H1 (cell line): ENCODE data around the gene ARSB. TPM values are rescaled to one million over a fixed set of nuclear protein-coding genes. Genes with fewer than 3 reads are reported as not detected.

Experiments used
- CTCF ChIA-PET: fragments of 300-600 bp; sonication (Branson Sonifier 250); formaldehyde crosslinking; loops from one replicate; lab custom pipeline; 2021; ENCODE audit not compliant: partially characterized antibody; lab: Charles Lee
- POLR2A ChIA-PET: fragments of 300-600 bp; sonication (Branson Sonifier 250); formaldehyde crosslinking; loops from one replicate; lab custom pipeline; 2021; ENCODE audit warnings: inconsistent platforms; ENCODE audit not compliant: partially characterized antibody; lab: Charles Lee
- DNase-seq, 2 experiments: peaks; one replicate each; pipeline versions ENCODE4 v3.0.0 to v3.0.0-alpha.2; 2010 to 2022; ENCODE audit warnings: low spot score in 2 of 2, low read depth in 1 of 2, mixed read lengths in 1 of 2
- FAIRE-seq: peaks from 2 replicates; lab custom pipeline; 2011; peaks lifted over from hg19 to GRCh38; lab: Jason Lieb, UNC
- H2AFZ ChIP-seq: 2 replicates; pipeline ENCODE4 v1.8.1; 2012; ENCODE audit warnings: low read length, inconsistent platforms
- H2AK5ac ChIP-seq: 2 replicates; pipeline ENCODE4 v1.6.1; 2013; ENCODE audit warnings: low read depth, low read length
- H2BK120ac ChIP-seq: replicated peaks from 2 replicates; pipeline ENCODE3; 2013; ENCODE audit warnings: low read depth, low read length, inconsistent platforms
- H2BK12ac ChIP-seq: 2 replicates; pipeline ENCODE4 v1.6.1; 2013; ENCODE audit warnings: low read depth, low read length
- H2BK15ac ChIP-seq: 2 replicates; pipeline ENCODE4 v1.6.1; 2013; ENCODE audit warnings: low read length
- H2BK20ac ChIP-seq: 2 replicates; pipeline ENCODE4 v1.6.1; 2013; ENCODE audit warnings: low read length
- H2BK5ac ChIP-seq: 2 replicates; pipeline ENCODE4 v1.6.1; 2013; ENCODE audit warnings: low read depth, low read length
- H3K14ac ChIP-seq: 2 replicates; pipeline ENCODE4 v1.6.1; 2013; ENCODE audit warnings: inconsistent platforms; ENCODE audit not compliant: insufficient read length
- H3K18ac ChIP-seq: 2 replicates; pipeline ENCODE4 v1.6.1; 2013; ENCODE audit warnings: low read length; ENCODE audit errors: extremely low read depth
- H3K23ac ChIP-seq: 2 replicates; pipeline ENCODE4 v1.6.1; 2013; ENCODE audit warnings: inconsistent platforms; ENCODE audit not compliant: insufficient read length
- H3K23me2 ChIP-seq: 2 replicates; pipeline ENCODE4 v1.6.1; 2013; ENCODE audit warnings: low read depth, low read length
- H3K27ac ChIP-seq: 2 replicates; pipeline ENCODE4 v1.6.1; 2011; ENCODE audit warnings: low read depth, low read length, inconsistent platforms
- H3K27me3 ChIP-seq, 4 experiments: replicated peaks in 1 of 4; 1 replicate in 1 of 4; 2 replicates in 3 of 4; pipeline versions ENCODE4 v1.6.1 to v1.8.1; 2011 to 2013; ENCODE audit warnings: low read length in 3 of 4, mild to moderate bottlenecking in 3 of 4, inconsistent platforms in 2 of 4, mixed read lengths in 2 of 4, moderate library complexity in 1 of 4; ENCODE audit not compliant: control insufficient read depth in 3 of 4, insufficient read depth in 3 of 4; ENCODE audit errors: extremely low read depth in 1 of 4
- H3K36me3 ChIP-seq, 4 experiments: 2 replicates each; pipeline versions ENCODE4 v1.6.1 to v1.8.1; 2011 to 2013; ENCODE audit warnings: mild to moderate bottlenecking in 4 of 4, low read length in 3 of 4, moderate library complexity in 2 of 4, control low read depth in 1 of 4, inconsistent platforms in 1 of 4; ENCODE audit not compliant: insufficient read depth in 4 of 4, control insufficient read depth in 2 of 4
- H3K4ac ChIP-seq: replicated peaks from 2 replicates; pipeline ENCODE3; 2013; ENCODE audit warnings: low read length, low read depth, mixed read lengths, inconsistent platforms; ENCODE audit not compliant: insufficient read length
- H3K4me1 ChIP-seq, 4 experiments: replicated peaks in 1 of 4; 1 replicate in 1 of 4; 2 replicates in 3 of 4; pipeline versions ENCODE4 v1.6.1 to v1.8.1; 2011 to 2013; ENCODE audit warnings: low read length in 3 of 4, inconsistent platforms in 2 of 4, mixed read lengths in 1 of 4; ENCODE audit not compliant: insufficient read depth in 4 of 4, control insufficient read depth in 3 of 4
- H3K4me2 ChIP-seq, 2 experiments: 2 replicates each; pipeline versions ENCODE4 v1.6.1 to v1.8.1; 2011 to 2013; ENCODE audit warnings: low read depth in 2 of 2, low read length in 2 of 2, control low read depth in 1 of 2, inconsistent platforms in 1 of 2, mild to moderate bottlenecking in 1 of 2; ENCODE audit not compliant: insufficient read depth in 1 of 2
- H3K4me3 ChIP-seq, 4 experiments: fragments of 200-600, 300-600 bp in 1 of 4; sonication (generic), shearing (Covaris generic), sonication (Bioruptor Twin) in 1 of 4; 2 replicates each; pipeline versions ENCODE4 v1.5.1 to v1.8.1; 2011 to 2016; ENCODE audit warnings: low read length in 4 of 4, low read depth in 3 of 4, control low read depth in 2 of 4, inconsistent platforms in 2 of 4, mild to moderate bottlenecking in 2 of 4, mixed read lengths in 1 of 4, moderate library complexity in 1 of 4; ENCODE audit not compliant: insufficient read depth in 2 of 4; ENCODE audit errors: extremely low read depth in 1 of 4
- H3K56ac ChIP-seq: replicated peaks from 2 replicates; pipeline ENCODE3; 2013; ENCODE audit warnings: low read depth, mild to moderate bottlenecking, mixed read lengths, low read length, inconsistent platforms; ENCODE audit not compliant: insufficient read length
- H3K79me1 ChIP-seq: 2 replicates; pipeline ENCODE4 v1.6.1; 2013; ENCODE audit warnings: low read depth, low read length, control low read depth
- H3K79me2 ChIP-seq, 2 experiments: 2 replicates each; pipeline versions ENCODE4 v1.6.1 to v1.8.1; 2012 to 2013; ENCODE audit warnings: low read length in 2 of 2, mild to moderate bottlenecking in 2 of 2, inconsistent platforms in 1 of 2; ENCODE audit not compliant: insufficient read depth in 2 of 2, control insufficient read depth in 1 of 2
- H3K9ac ChIP-seq, 4 experiments: replicated peaks in 1 of 4; 1 replicate in 1 of 4; 2 replicates in 3 of 4; pipeline versions ENCODE4 v1.6.1 to v1.8.1; 2011 to 2013; ENCODE audit warnings: low read depth in 3 of 4, low read length in 3 of 4, control low read depth in 2 of 4, mild to moderate bottlenecking in 2 of 4, moderate library complexity in 2 of 4, inconsistent platforms in 1 of 4; ENCODE audit errors: extremely low read depth in 1 of 4
- H3K9me3 ChIP-seq, 2 experiments: 2 replicates each; pipeline versions ENCODE4 v1.6.1 to v1.8.1; 2012 to 2013; ENCODE audit warnings: mild to moderate bottlenecking in 2 of 2, moderate library complexity in 2 of 2, control low read depth in 1 of 2, inconsistent platforms in 1 of 2, low read depth in 1 of 2, low read length in 1 of 2, mixed read lengths in 1 of 2; ENCODE audit not compliant: insufficient read depth in 2 of 2
- H4K20me1 ChIP-seq, 2 experiments: replicated peaks in 1 of 2; 2 replicates each; pipeline versions ENCODE3 to v1.8.1; 2011 to 2013; ENCODE audit warnings: inconsistent platforms in 2 of 2, low read length in 2 of 2, mild to moderate bottlenecking in 1 of 2; ENCODE audit not compliant: insufficient read depth in 2 of 2, control insufficient read depth in 1 of 2
- H4K5ac ChIP-seq: 2 replicates; pipeline ENCODE4 v1.6.1; 2013; ENCODE audit warnings: low read length, low read depth, mixed read lengths, inconsistent platforms; ENCODE audit not compliant: insufficient read length
- H4K8ac ChIP-seq: 2 replicates; pipeline ENCODE4 v1.8.0; 2013; ENCODE audit warnings: mild to moderate bottlenecking, moderate library complexity, low read length, inconsistent platforms; ENCODE audit not compliant: insufficient read depth; ENCODE audit errors: extremely low read depth
- H4K91ac ChIP-seq: replicated peaks from 2 replicates; pipeline ENCODE3; 2013; ENCODE audit warnings: low read length, mixed read lengths, inconsistent platforms; ENCODE audit not compliant: insufficient read length
- BACH1 ChIP-seq: IDR thresholded peaks from 2 replicates; pipeline ENCODE4 v1.6.1; 2012; ENCODE audit warnings: low read length, improper control_type of control experiment
- BRCA1 ChIP-seq: IDR thresholded peaks from 2 replicates; pipeline ENCODE4 v1.6.1; 2012; ENCODE audit warnings: low read depth, low read length, improper control_type of control experiment
- CREB1 ChIP-seq: IDR thresholded peaks from 2 replicates; pipeline ENCODE4 v1.6.1; 2012; ENCODE audit warnings: inconsistent platforms
- HDAC6 ChIP-seq: IDR thresholded peaks from one replicate; pipeline ENCODE4 v1.7.1; 2012; ENCODE audit warnings: low read depth, mild to moderate bottlenecking, inconsistent platforms, low read length, moderate library complexity
- MAFK ChIP-seq: IDR thresholded peaks from 2 replicates; pipeline ENCODE4 v1.6.1; 2012; ENCODE audit warnings: low read depth, mild to moderate bottlenecking, improper control_type of control experiment, low read length
- POLR2AphosphoS5 ChIP-seq: IDR thresholded peaks from 2 replicates; pipeline ENCODE4 v1.6.1; 2011; ENCODE audit warnings: low read depth, low read length
- RNF2 ChIP-seq: fragments of 200-900, 300-1000 bp; sonication (generic); IDR thresholded peaks from 2 replicates; pipeline ENCODE4 v1.7.1; 2016; ENCODE audit warnings: borderline replicate concordance, low read depth, mild to moderate bottlenecking, antibody characterized with exemption, low read length; ENCODE audit not compliant: poor library complexity, severe bottlenecking; ENCODE audit errors: missing control alignments
- RXRA ChIP-seq: IDR thresholded peaks from 2 replicates; pipeline ENCODE4 v1.6.1; 2011; ENCODE audit warnings: low read depth, mild to moderate bottlenecking, low read length, moderate library complexity; ENCODE audit not compliant: insufficient read depth
- SAP30 ChIP-seq: fragments of 300-600 bp; sonication (generic); IDR thresholded peaks from 2 replicates; pipeline ENCODE4 v1.7.1; 2012; ENCODE audit warnings: low read length, moderate library complexity, mild to moderate bottlenecking, inconsistent platforms; ENCODE audit not compliant: insufficient read depth, insufficient replicate concordance
- SP2 ChIP-seq: IDR thresholded peaks from 2 replicates; pipeline ENCODE4 v1.6.1; 2012; ENCODE audit warnings: mild to moderate bottlenecking, low read length, inconsistent platforms
- SUZ12 ChIP-seq: fragments of 200-600 bp; sonication (generic); IDR thresholded peaks from 2 replicates; pipeline ENCODE4 v1.6.1; 2012; ENCODE audit warnings: mild to moderate bottlenecking, inconsistent platforms, low read length, moderate library complexity, mixed read lengths
- TEAD4 ChIP-seq: IDR thresholded peaks from 2 replicates; pipeline ENCODE4 v1.6.1; 2012; ENCODE audit warnings: low read depth, low read length, inconsistent platforms, mixed read lengths
- YY1 ChIP-seq: IDR thresholded peaks from 2 replicates; pipeline ENCODE4 v1.6.1; 2011; ENCODE audit warnings: low read depth, mild to moderate bottlenecking, low read length
- ZNF274 ChIP-seq: IDR thresholded peaks from 2 replicates; pipeline ENCODE4 v1.7.0; 2012; ENCODE audit warnings: low read length, borderline replicate concordance; ENCODE audit errors: extremely low read depth
- WGBS, 2 experiments: shearing (Covaris generic) in 1 of 2; methylation state at CpG; one replicate each; pipeline versions ENCODE4 v1.1.6 to v1.1.7; 2013 to 2015; ENCODE audit warnings: low lambda C conversion rate in 2 of 2, mixed read lengths in 2 of 2, inconsistent platforms in 1 of 2, low coverage in 1 of 2, missing lambda C conversion rate in 1 of 2; ENCODE audit not compliant: insufficient replicate concordance in 2 of 2, insufficient coverage in 1 of 2, insufficient read length in 1 of 2; ENCODE audit errors: extremely low coverage in 1 of 2, missing lambda C conversion rate in 1 of 2; 5-methylcytosine and 5-hydroxymethylcytosine counted together
- polyA plus RNA-seq, 7 experiments: library from polyadenylated mRNA; depleted of rRNA in 3 of 7; stranded (reverse) in 5 of 7; unstranded in 2 of 7; fragments of >200 nt in 5 of 7; fragments of 200-250 nt in 2 of 7; gene quantifications; 1 replicate in 5 of 7; 2 replicates in 1 of 7; 4 replicates in 1 of 7; pipeline versions ENCODE4 v1.2.1 to v1.2.3, GENCODE V29; 2011 to 2013; ENCODE audit warnings: missing spikeins in 2 of 7, mixed read lengths in 2 of 7
- total RNA-seq: library from RNA; stranded (reverse); fragmentation: NEBNext Ultra II Directional; extraction: Animal tissue kit (Norgen Biotek cat#: 25700); gene quantifications from 2 replicates; pipeline ENCODE4 v1.2.1, GENCODE V29; 2021

ARSB gene
- total and polyA plus RNA-seq, 2 of the 8 experiments (the other 6 are each of a cell fraction or from before 2014, with no cell fraction given) = 6.4 to 13.9 TPM

- CTCF ChIA-PET = interaction anchor here (0.8 to 1.6 kb wide), 9 partner anchors 10 to 473 kb away, joined by 3 to 7 read pairs (median 3); no protein-coding TSS in a partner anchor
- no peak for FAIRE-seq
- H3K79me2 ChIP-seq = no peaks in the 10 kb centered on the region
- TF ChIP-seq CREB1 (no peak), MAFK (no peak), BACH1 (no peak), POLR2AphosphoS5 (no peak), ZNF274 (no peak), SAP30 (no peak), RXRA (no peak), YY1 (no peak), RNF2 (no peak), TEAD4 (no peak), HDAC6 (no peak), BRCA1 (no peak), SP2 (no peak), SUZ12 (no peak)
Measured at GRCh38 chr5:78793907-78794662, 191.0 kb downstream of the ARSB start.

More at GRCh38 chr5:78793907-78794662, 191.0 kb downstream of the ARSB start:
- H3K18ac ChIP-seq = no peak overlapping the region; the same call in 1 of the 2 replicates
- H3K56ac ChIP-seq = no peak overlapping the region
- H2AFZ ChIP-seq = no peak overlapping the region
- no peak overlapping the region for H2BK15ac ChIP-seq
- H3K36me3 ChIP-seq = no peaks in the 10 kb centered on the region
- no peak overlapping the region for H3K4me3 ChIP-seq
- H3K27me3 ChIP-seq = no peaks in the 10 kb centered on the region
- POLR2A ChIA-PET = no interaction called here
- H3K14ac ChIP-seq = no peak overlapping the region
- no peak overlapping the region for H3K4ac ChIP-seq
- no peak overlapping the region for H2BK12ac ChIP-seq
- no peak overlapping the region for H3K4me2 ChIP-seq
- no peak overlapping the region for H4K91ac ChIP-seq
- H2BK120ac ChIP-seq = no peak overlapping the region
- H3K79me1 ChIP-seq = no peaks in the 10 kb centered on the region
- H2BK20ac ChIP-seq = no peak overlapping the region
- H4K5ac ChIP-seq = no peak overlapping the region
- no peak overlapping the region for H3K23ac ChIP-seq
- no peaks in the 10 kb centered on the region for H3K9me3 ChIP-seq
- H3K9ac ChIP-seq = no peak overlapping the region
- DNase-seq = no peak
- no peak overlapping the region for H2BK5ac ChIP-seq
- 83% methylated on average over 7 of the region's 7 CpGs; no CpG with 5 or more reads in 1 of the 2 experiments for WGBS, 2 experiments
- H4K8ac ChIP-seq = no peak overlapping the region
- no peaks in the 10 kb centered on the region for H3K4me1 ChIP-seq
- no peak overlapping the region for H2AK5ac ChIP-seq
- H3K23me2 ChIP-seq = no peaks in the 10 kb centered on the region; the same call in 1 of the 2 replicates
- H4K20me1 ChIP-seq = no peaks in the 10 kb centered on the region
- H3K27ac ChIP-seq = no peak overlapping the region
